HepG2 (cell line): ENCODE data around the gene LST1.

Experiments
- CEBPB ChIP-seq: IDR thresholded peaks from 2 replicates; pipeline ENCODE4 v1.6.1; 2011; ENCODE audit warnings: low read depth, low read length, improper control_type of control experiment, borderline replicate concordance
- CTCF ChIP-seq: sonication (generic); formaldehyde crosslinking; IDR thresholded peaks from 2 replicates; pipeline ENCODE4 v1.5.0; 2020; ENCODE audit warnings: mild to moderate bottlenecking, missing genetic modification reagents, moderate library complexity
- HOXA3 ChIP-seq: sonication (generic); formaldehyde crosslinking; IDR thresholded peaks from 2 replicates; pipeline ENCODE4 v1.5.0; 2020; ENCODE audit warnings: missing genetic modification reagents
- MXD4 ChIP-seq: IDR thresholded peaks from 2 replicates; pipeline ENCODE4 v1.6.1; 2016; ENCODE audit warnings: mild to moderate bottlenecking, missing biosample characterization, missing genetic modification reagents
- RAD21 ChIP-seq: fragments of 450-650 bp; formaldehyde crosslinking; IDR thresholded peaks from 2 replicates; pipeline ENCODE4 v1.5.0; 2020; ENCODE audit warnings: mild to moderate bottlenecking
- SIN3A ChIP-seq: IDR thresholded peaks from 2 replicates; pipeline ENCODE4 v1.6.1; 2011; ENCODE audit warnings: low read depth, mild to moderate bottlenecking, control low read depth, low read length, borderline replicate concordance
- ZNF224 ChIP-seq: sonication (generic); formaldehyde crosslinking; IDR thresholded peaks from 2 replicates; pipeline ENCODE4 v1.5.0; 2020; ENCODE audit warnings: mild to moderate bottlenecking, missing genetic modification reagents

- TF ChIP-seq SIN3A (no peak), CTCF (no peak), HOXA3 (CRISPR knock-in tag) (no peak), ZNF224 (CRISPR knock-in tag) (no peak), RAD21 (no peak), CEBPB (no peak), MXD4 (CRISPR knock-in tag) (no peak)
These were observed 17.5 kb upstream of the LST1 start for GRCh38 chr6:31568537-31568961.
